HCT116 (cell line): Measurements from ENCODE around the gene ACE. TPM values are rescaled to one million over a fixed set of nuclear protein-coding genes. Genes with fewer than 3 reads are reported as not detected.

Experiments
- ATAC-seq: fragments of 200-7000 bp; cut with Tn5 transposase; 2 replicates; pipeline ENCODE4 v1.9.1; 2020; ENCODE audit warnings: mild to moderate bottlenecking, moderate library complexity
- BruUV-seq: library from RNA; stranded (reverse); fragments of 400-500 nt; replicated peaks from 2 replicates; lab custom pipeline; 2021; lab: Mats Ljungman, UMichigan
- CTCF ChIA-PET: fragments of 300-600 bp; sonication (Branson Sonifier 250); formaldehyde crosslinking; loops from one replicate; lab custom pipeline; 2021; ENCODE audit warnings: antibody characterized with exemption; lab: Charles Lee
- POLR2A ChIA-PET: fragments of 300-600, 350-600 bp; sonication (Branson Sonifier 250); formaldehyde crosslinking; loops from one replicate; lab custom pipeline; 2021; ENCODE audit warnings: antibody characterized with exemption; lab: Charles Lee
- RAD21 ChIA-PET, 2 experiments: fragments of 300-600 bp; sonication (Branson Sonifier 250); formaldehyde crosslinking; loops; one replicate each; lab custom pipeline; 2023; ENCODE audit warnings: low total read pairs in 2 of 2; ENCODE audit not compliant: uncharacterized antibody in 2 of 2, unreplicated experiment in 2 of 2, low non-redundant PET in 1 of 2; lab: Charles Lee
- DNase-seq: peaks from one replicate; pipeline ENCODE4 v3.0.0-alpha.2; 2010; ENCODE audit warnings: low read depth, low spot score
- H2AFZ ChIP-seq: fragments of 200-600 bp; shearing (Covaris generic), sonication (generic); 2 replicates; pipeline ENCODE4 v1.6.1; 2017; ENCODE audit warnings: low read depth, mixed run types, mixed read lengths, antibody characterized with exemption, low read length; ENCODE audit not compliant: poor library complexity, severe bottlenecking
- H3K27ac ChIP-seq: 2 replicates; pipeline ENCODE4 v1.5.1; 2012; ENCODE audit warnings: low read depth, low read length
- H3K27me3 ChIP-seq: fragments of 200-600 bp; sonication (generic); 2 replicates; pipeline ENCODE4 v1.6.1; 2016; ENCODE audit warnings: mixed run types, low read length, mixed read lengths; ENCODE audit not compliant: insufficient read depth
- H3K36me3 ChIP-seq, 2 experiments: fragments of 200-500 bp in 1 of 2; fragments of 200-600 bp in 1 of 2; sonication (Bioruptor generic) in 1 of 2; sonication (generic) in 1 of 2; 2 replicates each; pipeline versions ENCODE4 v1.5.1 to v1.6.1; 2014 to 2016; ENCODE audit warnings: low read length in 2 of 2, inconsistent platforms in 1 of 2, mixed read lengths in 1 of 2, mixed run types in 1 of 2; ENCODE audit not compliant: insufficient read depth in 2 of 2, control insufficient read depth in 1 of 2
- H3K4me1 ChIP-seq, 2 experiments: fragments of 200-600 bp in 1 of 2; sonication (generic) in 1 of 2; 2 replicates each; pipeline versions ENCODE4 v1.5.1 to v1.6.1; 2012 to 2017; ENCODE audit warnings: low read length in 2 of 2, inconsistent platforms in 1 of 2, mild to moderate bottlenecking in 1 of 2, mixed read lengths in 1 of 2, mixed run types in 1 of 2, moderate library complexity in 1 of 2; ENCODE audit not compliant: insufficient read depth in 2 of 2, control insufficient read depth in 1 of 2
- H3K4me2 ChIP-seq: fragments of 200-600 bp; sonication (generic); 2 replicates; pipeline ENCODE4 v1.6.1; 2017; ENCODE audit warnings: mixed run types, low read length, mixed read lengths
- H3K4me3 ChIP-seq, 2 experiments: fragments of 200-600 bp in 1 of 2; sonication (generic) in 1 of 2; replicated peaks in 1 of 2; 2 replicates each; pipeline ENCODE4 v1.5.1; 2011 to 2016; ENCODE audit warnings: low read length in 2 of 2, control low read depth in 1 of 2, low read depth in 1 of 2, mild to moderate bottlenecking in 1 of 2, mixed read lengths in 1 of 2, mixed run types in 1 of 2
- H3K79me2 ChIP-seq: fragments of 200-600 bp; sonication (generic); 2 replicates; pipeline ENCODE4 v1.6.1; 2017; ENCODE audit warnings: mild to moderate bottlenecking, mixed run types, low read length, moderate library complexity, mixed read lengths; ENCODE audit not compliant: insufficient read depth
- H3K9ac ChIP-seq: fragments of 200-600 bp; sonication (generic); 2 replicates; pipeline ENCODE4 v1.6.1; 2016; ENCODE audit warnings: low read length, mixed read lengths
- H3K9me2 ChIP-seq: fragments of 200-600 bp; sonication (generic), shearing (Covaris generic); 2 replicates; pipeline ENCODE4 v1.6.1; 2017; ENCODE audit warnings: mixed run types, mild to moderate bottlenecking, moderate library complexity; ENCODE audit not compliant: insufficient read depth
- H3K9me3 ChIP-seq, 2 experiments: fragments of 200-500 bp in 1 of 2; fragments of 200-600 bp in 1 of 2; sonication (Bioruptor generic) in 1 of 2; sonication (generic) in 1 of 2; 2 replicates each; pipeline ENCODE4 v1.6.1; 2014 to 2017; ENCODE audit warnings: low read length in 2 of 2, mixed read lengths in 2 of 2, inconsistent platforms in 1 of 2, low read depth in 1 of 2, mild to moderate bottlenecking in 1 of 2, mixed run types in 1 of 2, moderate library complexity in 1 of 2; ENCODE audit not compliant: control insufficient read depth in 1 of 2, insufficient read depth in 1 of 2
- H4K20me1 ChIP-seq: fragments of 200-600 bp; sonication (generic), shearing (Covaris generic); 2 replicates; pipeline ENCODE4 v1.6.1; 2017; ENCODE audit warnings: mixed run types, mild to moderate bottlenecking, moderate library complexity; ENCODE audit not compliant: insufficient read depth
- ATF3 ChIP-seq: IDR thresholded peaks from 2 replicates; pipeline ENCODE4 v1.6.1; 2012
- CBX3 ChIP-seq: IDR thresholded peaks from 2 replicates; pipeline ENCODE4 v1.6.1; 2012; ENCODE audit warnings: low read depth
- CEBPB ChIP-seq: IDR thresholded peaks from 2 replicates; pipeline ENCODE4 v1.6.1; 2012; ENCODE audit warnings: low read depth
- CTCF ChIP-seq, 3 experiments: fragments of 200-600 bp in 1 of 3; sonication (generic) in 1 of 3; IDR thresholded peaks in 2 of 3; conservative IDR thresholded peaks in 1 of 3; 2 replicates each; pipeline ENCODE4 v1.5.1; 2012 to 2017; ENCODE audit warnings: low read depth in 2 of 3, low read length in 2 of 3, antibody characterized with exemption in 1 of 3, borderline replicate concordance in 1 of 3, control low read depth in 1 of 3, mild to moderate bottlenecking in 1 of 3, mixed read lengths in 1 of 3, mixed run types in 1 of 3, moderate library complexity in 1 of 3; ENCODE audit not compliant: insufficient read depth in 1 of 3
- ELF1 ChIP-seq: IDR thresholded peaks from 2 replicates; pipeline ENCODE4 v1.6.1; 2012; ENCODE audit warnings: low read depth, borderline replicate concordance
- EZH2 ChIP-seq: fragments of 200-600 bp; sonication (generic); IDR thresholded peaks from 2 replicates; pipeline ENCODE4 v1.6.1; 2017; ENCODE audit warnings: antibody characterized with exemption, mixed run types
- EZH2phosphoT487 ChIP-seq: fragments of 200-600 bp; IDR thresholded peaks from 2 replicates; pipeline ENCODE4 v1.6.1; 2018; ENCODE audit warnings: antibody characterized with exemption, borderline replicate concordance
- FOSL1 ChIP-seq: IDR thresholded peaks from 2 replicates; pipeline ENCODE4 v1.6.1; 2012; ENCODE audit warnings: low read depth
- JUND ChIP-seq: IDR thresholded peaks from 2 replicates; pipeline ENCODE4 v1.6.1; 2012
- RAD21 ChIP-seq: IDR thresholded peaks from 2 replicates; pipeline ENCODE4 v1.6.1; 2012; ENCODE audit warnings: low read depth, mild to moderate bottlenecking
- REST ChIP-seq: IDR thresholded peaks from 2 replicates; pipeline ENCODE4 v1.6.1; 2012; ENCODE audit warnings: low read depth
- SIN3A ChIP-seq: IDR thresholded peaks from 2 replicates; pipeline ENCODE4 v1.6.1; 2012; ENCODE audit warnings: low read depth
- SP1 ChIP-seq: IDR thresholded peaks from 2 replicates; pipeline ENCODE4 v1.6.1; 2012; ENCODE audit warnings: low read depth
- YY1 ChIP-seq: IDR thresholded peaks from 2 replicates; pipeline ENCODE4 v1.6.1; 2011; ENCODE audit warnings: low read length, low read depth, moderate library complexity, mild to moderate bottlenecking; ENCODE audit not compliant: insufficient replicate concordance; ENCODE audit errors: extremely low read depth
- ZBTB33 ChIP-seq: IDR thresholded peaks from 2 replicates; pipeline ENCODE4 v1.6.1; 2011; ENCODE audit warnings: mild to moderate bottlenecking, low read length, moderate library complexity; ENCODE audit not compliant: insufficient replicate concordance; ENCODE audit errors: extremely low read depth
- ZNF274 ChIP-seq: fragments of 200-500 bp; sonication (Bioruptor generic); IDR thresholded peaks from 2 replicates; pipeline ENCODE4 v1.6.1; 2014; ENCODE audit warnings: mild to moderate bottlenecking, low read depth, low read length, inconsistent platforms
- intact Hi-C: fragments of 100-400 bp; cut with micrococcal nuclease; formaldehyde crosslinking; loops from 2 replicates; pipeline ENCODE4 v1.10.0; 2022
- total RNA-seq: library from RNA; stranded (reverse); gene quantifications from one replicate; pipeline ENCODE4 v1.2.1, GENCODE V29; 2021; ENCODE audit not compliant: unreplicated experiment

ACE gene
- total RNA-seq, 1 experiment from 2014 or later = 7.7 TPM

- TF ChIP-seq YY1 = no peak
- TF ChIP-seq, all 23 proteins: peak for 0
Measured at GRCh38 chr17:63451150-63451549, 25.7 kb upstream of the ACE start (continued).

GRCh38 chr17:63452046-63452961 lies 24.6 kb upstream of the ACE start:
- no peaks in the 10 kb centered on the region for H4K20me1 ChIP-seq
- H3K27me3 ChIP-seq = no peaks in the 10 kb centered on the region
- DNase-seq = no peak
- H3K27ac ChIP-seq = no peak overlapping the region
- no peaks in the 10 kb centered on the region for H3K36me3 ChIP-seq
- ChIA-PET CTCF (no interaction called here), RAD21 (no interaction called here), POLR2A (interaction anchor here (1.3 to 1.6 kb wide), 2 partner anchors 9 to 170 kb away, joined by 3 to 4 read pairs; partner anchors contain the start of gene MAP3K3)
- BruUV-seq = no TSS peak
- TF ChIP-seq JUND = no peak
- TF ChIP-seq SP1 = no peak
- no peak for TF ChIP-seq CBX3
- TF ChIP-seq RAD21 = no peak
- TF ChIP-seq FOSL1 = no peak
- TF ChIP-seq ELF1 = no peak
- TF ChIP-seq ZNF274 = no peak
- TF ChIP-seq YY1 = no peak
- TF ChIP-seq CTCF (IDR thresholded peaks at IDR 0.05 in 2 of 3, conservative IDR thresholded peaks at IDR 0.05 in 1 of 3; ENCODE audit: borderline replicate concordance in 1 of 3, insufficient read depth in 1 of 3, low read depth in 2 of 3, low read length in 2 of 3) = no peak
- no peak for TF ChIP-seq ATF3
- TF ChIP-seq REST = no peak
- no peak for TF ChIP-seq CEBPB
- TF ChIP-seq SIN3A = no peak
- TF ChIP-seq EZH2 = no peak
- TF ChIP-seq EZH2phosphoT487 = no peak
- TF ChIP-seq ZBTB33 = no peak
- H3K4me2 ChIP-seq = no peak overlapping the region
- no peaks in the 10 kb centered on the region for H3K79me2 ChIP-seq
- no peaks in the 10 kb centered on the region for H3K9me2 ChIP-seq
- no peak overlapping the region for H3K9ac ChIP-seq
- no peak overlapping the region for H2AFZ ChIP-seq
- intact Hi-C loops = no loop called here
- no peaks in the 10 kb centered on the region for H3K9me3 ChIP-seq
- no peak overlapping the region for H3K4me3 ChIP-seq
- H3K4me1 ChIP-seq = peaks cover 0 to 23% of the 10 kb centered on the region in 2 experiments; a peak in 2 of 4 replicates
- ATAC-seq = peak; percentile 24; the same call in 1 of the 2 replicates
